ENCODE results near the gene TOP2B.

The TOP2B gene

GRCh38 chr3:25687742-25688141 is 23.0 kb upstream of the TOP2B start:
- H3K27ac ChIP-seq (ENCODE audit: low read length, poor library complexity, severe bottlenecking), result no peak overlapping the region
- no peak overlapping the region for H3K23ac ChIP-seq (ENCODE audit: low read length in 2 of 2)
- H3K9ac ChIP-seq (ENCODE audit: low read length), result no peak overlapping the region
- no peak overlapping the region for H3K4ac ChIP-seq (ENCODE audit: low read depth in 1 of 2, low read length in 2 of 2)
- no peaks in the 10 kb centered on the region for H3K4me1 ChIP-seq (ENCODE audit: control insufficient read depth, insufficient read depth, low read depth, low read length)
- no peak overlapping the region for H3K14ac ChIP-seq (ENCODE audit: low read length in 2 of 2)
- H3K79me1 ChIP-seq (replicated peaks; ENCODE audit: low read length, poor library complexity, severe bottlenecking), result no peaks in the 10 kb centered on the region
- H4K91ac ChIP-seq (ENCODE audit: low read length), result no peak overlapping the region
- H3K18ac ChIP-seq (ENCODE audit: low read depth in 1 of 2, low read length in 2 of 2), result no peak overlapping the region
- H3K4me2 ChIP-seq (ENCODE audit: low read length, poor library complexity, severe bottlenecking), result no peak overlapping the region
- no peaks in the 10 kb centered on the region for H3K9me3 ChIP-seq (ENCODE audit: control insufficient read depth, low read length)
- H2BK120ac ChIP-seq (ENCODE audit: low read depth, low read length), result no peak overlapping the region
- no peak overlapping the region for H3K4me3 ChIP-seq (ENCODE audit: insufficient read depth in 1 of 2, low read depth in 1 of 2, low read length in 2 of 2)
- no peak overlapping the region for H4K8ac ChIP-seq (ENCODE audit: low read length)
- no peak overlapping the region for H2BK15ac ChIP-seq (ENCODE audit: low read depth, poor library complexity, severe bottlenecking)
- WGBS, result 91% methylated on average over 1 of the region's 1 CpG
- DNase-seq, result no peak
- H2BK5ac ChIP-seq (ENCODE audit: low read depth, low read length, poor library complexity, severe bottlenecking), result no peak overlapping the region
- H2AFZ ChIP-seq (ENCODE audit: low read depth, low read length), result no peak overlapping the region
- H3K27me3 ChIP-seq (ENCODE audit: control insufficient read depth in 1 of 2, insufficient read depth in 1 of 2, low read length in 2 of 2), result peaks cover 3 to 4% of the 10 kb centered on the region in 2 experiments
- no peaks in the 10 kb centered on the region for H3K36me3 ChIP-seq (ENCODE audit: control insufficient read depth in 1 of 2, insufficient read depth in 2 of 2, low read depth in 1 of 2, low read length in 2 of 2)
- no peak overlapping the region for H2AK5ac ChIP-seq (ENCODE audit: low read length, severe bottlenecking)
- H2BK12ac ChIP-seq (ENCODE audit: low read length in 2 of 2), result no peak overlapping the region

- no peak overlapping the region for H3K9ac ChIP-seq (ENCODE audit: low read length)
- H4K91ac ChIP-seq (ENCODE audit: low read length), result no peak overlapping the region
- H3K4me2 ChIP-seq (ENCODE audit: low read length, poor library complexity, severe bottlenecking), result no peak overlapping the region
- no peak overlapping the region for H2BK15ac ChIP-seq (ENCODE audit: low read depth, poor library complexity, severe bottlenecking)
- H3K79me1 ChIP-seq (replicated peaks; ENCODE audit: low read length, poor library complexity, severe bottlenecking), result no peaks in the 10 kb centered on the region
- DNase-seq, result no peak
- H3K27me3 ChIP-seq (ENCODE audit: control insufficient read depth in 1 of 2, insufficient read depth in 1 of 2, low read length in 2 of 2), result peaks cover 3 to 4% of the 10 kb centered on the region in 2 experiments
- no peak overlapping the region for H2BK120ac ChIP-seq (ENCODE audit: low read depth, low read length)
- H2AK5ac ChIP-seq (ENCODE audit: low read length, severe bottlenecking), result no peak overlapping the region
- H2BK5ac ChIP-seq (ENCODE audit: low read depth, low read length, poor library complexity, severe bottlenecking), result no peak overlapping the region
- no peak overlapping the region for H3K18ac ChIP-seq (ENCODE audit: low read depth in 1 of 2, low read length in 2 of 2)
- H3K36me3 ChIP-seq (ENCODE audit: control insufficient read depth in 1 of 2, insufficient read depth in 2 of 2, low read depth in 1 of 2, low read length in 2 of 2), result no peaks in the 10 kb centered on the region
- H2AFZ ChIP-seq (ENCODE audit: low read depth, low read length), result no peak overlapping the region
- H4K8ac ChIP-seq (ENCODE audit: low read length), result no peak overlapping the region
- no peak overlapping the region for H3K14ac ChIP-seq (ENCODE audit: low read length in 2 of 2)
- H3K27ac ChIP-seq (ENCODE audit: low read length, poor library complexity, severe bottlenecking), result no peak overlapping the region
- H3K4me3 ChIP-seq (ENCODE audit: insufficient read depth in 1 of 2, low read depth in 1 of 2, low read length in 2 of 2), result no peak overlapping the region
- H2BK12ac ChIP-seq (ENCODE audit: low read length in 2 of 2), result no peak overlapping the region
- H3K23ac ChIP-seq (ENCODE audit: low read length in 2 of 2), result no peak overlapping the region
- no peaks in the 10 kb centered on the region for H3K9me3 ChIP-seq (ENCODE audit: control insufficient read depth, low read length)
- H3K4me1 ChIP-seq (ENCODE audit: control insufficient read depth, insufficient read depth, low read depth, low read length), result no peaks in the 10 kb centered on the region
- H3K4ac ChIP-seq (ENCODE audit: low read depth in 1 of 2, low read length in 2 of 2), result no peak overlapping the region
- WGBS, result 91% methylated on average over 23 of the region's 23 CpGs
Measured at GRCh38 chr3:25686766-25687165, 22.1 kb upstream of the TOP2B start.

- H3K27me3 ChIP-seq (ENCODE audit: control insufficient read depth in 1 of 2, insufficient read depth in 1 of 2, low read length in 2 of 2), result peaks cover 0 to 3% of the 10 kb centered on the region in 2 experiments
- no peak overlapping the region for H3K4ac ChIP-seq (ENCODE audit: low read depth in 1 of 2, low read length in 2 of 2)
- no peak overlapping the region for H2BK120ac ChIP-seq (ENCODE audit: low read depth, low read length)
Measured at GRCh38 chr3:25683882-25684281, 19.2 kb upstream of the TOP2B start.

GRCh38 chr3:25683410-25683809 is 18.7 kb upstream of the TOP2B start:
- DNase-seq, result no peak
- no peaks in the 10 kb centered on the region for H3K9me3 ChIP-seq (ENCODE audit: control insufficient read depth, low read length)
- H3K4me1 ChIP-seq (ENCODE audit: control insufficient read depth, insufficient read depth, low read depth, low read length), result no peaks in the 10 kb centered on the region
- peaks cover 0 to 3% of the 10 kb centered on the region in 2 experiments for H3K27me3 ChIP-seq (ENCODE audit: control insufficient read depth in 1 of 2, insufficient read depth in 1 of 2, low read length in 2 of 2)
- H2AK5ac ChIP-seq (ENCODE audit: low read length, severe bottlenecking), result no peak overlapping the region
- H3K9ac ChIP-seq (ENCODE audit: low read length), result no peak overlapping the region
- H2BK120ac ChIP-seq (ENCODE audit: low read depth, low read length), result no peak overlapping the region
- H2BK15ac ChIP-seq (ENCODE audit: low read depth, poor library complexity, severe bottlenecking), result no peak overlapping the region
- no peak overlapping the region for H2BK5ac ChIP-seq (ENCODE audit: low read depth, low read length, poor library complexity, severe bottlenecking)
- no peaks in the 10 kb centered on the region for H3K36me3 ChIP-seq (ENCODE audit: control insufficient read depth in 1 of 2, insufficient read depth in 2 of 2, low read depth in 1 of 2, low read length in 2 of 2)
- no peak overlapping the region for H3K14ac ChIP-seq (ENCODE audit: low read length in 2 of 2)
- H3K27ac ChIP-seq (ENCODE audit: low read length, poor library complexity, severe bottlenecking), result no peak overlapping the region
- no peak overlapping the region for H3K4ac ChIP-seq (ENCODE audit: low read depth in 1 of 2, low read length in 2 of 2)
- no CpG with 5 or more reads among the region's 1 CpG for WGBS
- H4K8ac ChIP-seq (ENCODE audit: low read length), result no peak overlapping the region
- H3K4me2 ChIP-seq (ENCODE audit: low read length, poor library complexity, severe bottlenecking), result no peak overlapping the region
- H3K79me1 ChIP-seq (replicated peaks; ENCODE audit: low read length, poor library complexity, severe bottlenecking), result no peaks in the 10 kb centered on the region
- H2AFZ ChIP-seq (ENCODE audit: low read depth, low read length), result no peak overlapping the region
- H3K23ac ChIP-seq (ENCODE audit: low read length in 2 of 2), result no peak overlapping the region
- no peak overlapping the region for H3K4me3 ChIP-seq (ENCODE audit: insufficient read depth in 1 of 2, low read depth in 1 of 2, low read length in 2 of 2)
- no peak overlapping the region for H2BK12ac ChIP-seq (ENCODE audit: low read length in 2 of 2)
- no peak overlapping the region for H4K91ac ChIP-seq (ENCODE audit: low read length)
- H3K18ac ChIP-seq (ENCODE audit: low read depth in 1 of 2, low read length in 2 of 2), result no peak overlapping the region

More at GRCh38 chr3:25683882-25684281, 19.2 kb upstream of the TOP2B start:
- Histone ChIP-seq H3K18ac (ENCODE audit: low read depth in 1 of 2, low read length in 2 of 2) (no peak overlapping the region), H4K8ac (ENCODE audit: low read length) (no peak overlapping the region), H2AK5ac (ENCODE audit: low read length, severe bottlenecking) (no peak overlapping the region), H3K14ac (ENCODE audit: low read length in 2 of 2) (no peak overlapping the region), H3K4me3 (ENCODE audit: insufficient read depth in 1 of 2, low read depth in 1 of 2, low read length in 2 of 2) (no peak overlapping the region), H3K79me1 (replicated peaks; ENCODE audit: low read length, poor library complexity, severe bottlenecking) (no peaks in the 10 kb centered on the region), H3K9ac (ENCODE audit: low read length) (no peak overlapping the region), H3K27ac (ENCODE audit: low read length, poor library complexity, severe bottlenecking) (no peak overlapping the region), H3K23ac (ENCODE audit: low read length in 2 of 2) (no peak overlapping the region), H2BK12ac (ENCODE audit: low read length in 2 of 2) (no peak overlapping the region), H4K91ac (ENCODE audit: low read length) (no peak overlapping the region), H2BK15ac (ENCODE audit: low read depth, poor library complexity, severe bottlenecking) (no peak overlapping the region), H3K36me3 (ENCODE audit: control insufficient read depth in 1 of 2, insufficient read depth in 2 of 2, low read depth in 1 of 2, low read length in 2 of 2) (no peaks in the 10 kb centered on the region), H3K4me2 (ENCODE audit: low read length, poor library complexity, severe bottlenecking) (no peak overlapping the region), H3K9me3 (ENCODE audit: control insufficient read depth, low read length) (no peaks in the 10 kb centered on the region), H2BK5ac (ENCODE audit: low read depth, low read length, poor library complexity, severe bottlenecking) (no peak overlapping the region), H2AFZ (ENCODE audit: low read depth, low read length) (no peak overlapping the region), H3K4me1 (ENCODE audit: control insufficient read depth, insufficient read depth, low read depth, low read length) (no peaks in the 10 kb centered on the region)
- DNase-seq, result no peak
- 86% methylated on average over 1 of the region's 2 CpGs for WGBS
